Astrocyte of the cerebellum (primary cell): ENCODE data around the gene FPGS.
"Not testable (repeated sequence)": the region's sequence is repeated elsewhere in the genome, so short reads cannot be mapped to it uniquely, and the experiment has no call there.

Source experiments
- DNase-seq: peaks from one replicate; pipeline ENCODE4 v3.0.0-alpha.2; 2011; ENCODE audit warnings: low read depth
- H3K4me3 ChIP-seq: 2 replicates; pipeline ENCODE4 v1.5.1; 2011; ENCODE audit warnings: mild to moderate bottlenecking, low read depth, low read length, moderate library complexity
- CTCF ChIP-seq: IDR thresholded peaks from 2 replicates; pipeline ENCODE4 v1.5.1; 2012; ENCODE audit warnings: low read length, low read depth, moderate library complexity, mild to moderate bottlenecking; ENCODE audit errors: missing control alignments
- in situ Hi-C: cut with HindIII; loops from 2 replicates; pipeline ENCODE4 v1.10.0; 2017; ENCODE audit warnings: low sequenced_read_pairs

The FPGS gene

GRCh38 chr9:127776924-127777289 is 25.8 kb upstream of the FPGS start:
- no peak for TF ChIP-seq CTCF
- DNase-seq = no peak
- H3K4me3 ChIP-seq = no peak overlapping the region
- in situ Hi-C loops = no loop called here

- DNase-seq = no peak
- H3K4me3 ChIP-seq = no peak overlapping the region
- in situ Hi-C loops = no loop called here
- TF ChIP-seq CTCF = no peak
Measured at GRCh38 chr9:127777368-127777980, 25.2 kb upstream of the FPGS start.

DNA sequence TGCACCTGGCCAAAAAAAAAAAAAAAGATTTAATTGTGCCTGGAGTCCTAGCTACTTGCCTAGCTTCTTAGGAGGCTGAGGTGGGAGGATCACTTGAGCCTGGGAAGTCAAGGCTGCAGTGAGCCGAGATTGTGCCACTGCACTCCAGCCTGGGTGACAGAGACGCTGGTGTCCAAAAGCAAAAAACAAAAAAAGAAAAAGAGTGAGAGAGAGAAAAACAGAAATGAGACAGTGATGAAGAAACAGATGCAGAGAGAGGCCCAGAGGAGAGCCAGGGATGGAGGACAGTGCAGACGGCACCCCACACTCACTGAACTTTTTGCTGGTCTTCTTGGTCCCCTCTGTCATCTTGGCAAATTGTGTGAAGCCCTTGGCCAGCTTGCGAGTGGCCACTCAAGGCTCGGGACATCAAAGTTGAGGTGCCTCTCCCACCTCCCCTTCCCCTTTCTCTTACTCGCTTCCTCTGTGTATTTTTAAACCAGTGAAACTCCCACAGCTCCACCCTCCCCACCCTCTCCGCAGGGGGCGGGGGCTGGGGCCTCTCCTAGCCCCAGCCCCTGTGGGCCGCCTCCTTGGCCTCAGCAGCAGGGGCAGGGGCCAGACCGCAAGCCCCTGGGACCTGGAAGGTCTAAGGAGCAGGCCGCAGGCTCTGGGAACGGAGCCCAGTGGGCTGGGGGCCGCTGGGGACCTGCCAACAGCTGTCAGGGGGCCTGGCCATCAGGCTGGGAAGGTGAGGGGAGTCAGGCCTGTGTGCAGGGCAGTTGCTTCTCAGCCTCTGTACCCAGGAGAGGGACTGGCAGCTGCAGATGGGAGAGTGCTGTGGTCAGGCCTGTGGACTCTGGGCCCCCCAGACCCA is 24.2 kb upstream of the FPGS start, which contains the start of gene SH2D3C:
Gene SH2D3C (minus strand): TSS at position 387 of the 856 bp plus-strand sequence. CDS start 39 bp downstream, at position 348.
- no peak for DNase-seq
- no peak for TF ChIP-seq CTCF
- no peak within 1 kb of the TSS for H3K4me3 ChIP-seq
- in situ Hi-C loops = no loop called here

GRCh38 chr9:127779136-127779981 is 23.3 kb upstream of the FPGS start:
- in situ Hi-C loops = no loop called here
- H3K4me3 ChIP-seq = no peak overlapping the region
- no peak for DNase-seq
- no peak for TF ChIP-seq CTCF

GRCh38 chr9:127780126-127780885 is 22.4 kb upstream of the FPGS start:
- H3K4me3 ChIP-seq = no peak overlapping the region
- in situ Hi-C loops = no loop called here
- TF ChIP-seq CTCF = no peak
- DNase-seq = no peak

DNA sequence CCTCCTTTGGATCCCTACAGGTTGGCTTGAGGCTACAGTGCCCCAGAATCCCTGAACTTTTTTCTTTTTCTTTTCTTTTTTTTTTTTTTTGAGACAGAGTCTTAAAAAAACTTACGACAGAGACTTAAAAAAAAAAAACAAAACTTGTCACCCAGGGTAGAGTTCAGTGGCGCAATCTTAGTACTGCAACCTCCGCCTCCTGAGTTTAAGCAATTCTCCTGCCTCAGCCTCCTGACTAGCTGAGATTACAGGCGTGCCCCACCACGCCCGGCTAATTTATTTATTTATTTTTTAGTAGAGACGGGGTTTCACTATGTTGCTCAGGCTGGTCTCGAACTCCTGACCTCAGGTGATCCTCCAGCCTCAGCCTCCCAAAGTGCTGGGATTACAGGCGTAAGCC is 21.8 kb upstream of the FPGS start:
- H3K4me3 ChIP-seq, in situ Hi-C loops, DNase-seq: not testable (repeated sequence)
